K562 (cell line): ENCODE results near the gene CHCHD1. TPM values are rescaled to one million over a fixed set of nuclear protein-coding genes. Genes with fewer than 3 reads are reported as not detected.

Experiments
- ARHGAP35 ChIP-seq: fragments of 450-650 bp; IDR thresholded peaks from 2 replicates; pipeline ENCODE4 v1.6.1; 2018; ENCODE audit not compliant: partially characterized antibody
- CBFA2T2 ChIP-seq: fragments of 450-650 bp; conservative IDR thresholded peaks from 2 replicates; pipeline ENCODE4 v1.6.1; 2017; ENCODE audit warnings: mild to moderate bottlenecking
- CEBPB ChIP-seq: fragments of 450-650 bp; IDR thresholded peaks from 2 replicates; pipeline ENCODE4 v1.6.1; 2016; ENCODE audit warnings: missing genetic modification characterization, missing compliant biosample characterization
- E2F3 ChIP-seq: fragments of 250-450 bp; sonication (Bioruptor Pico); IDR thresholded peaks from 2 replicates; pipeline ENCODE4 v1.4.0; 2020; ENCODE audit warnings: mild to moderate bottlenecking
- KAT7 ChIP-seq: sonication (generic); formaldehyde crosslinking; IDR thresholded peaks from 2 replicates; pipeline ENCODE4 v1.8.0; 2022; ENCODE audit warnings: missing genetic modification reagents, mild to moderate bottlenecking, borderline replicate concordance
- SIRT6 ChIP-seq: IDR thresholded peaks from one replicate; pipeline ENCODE4 v1.6.1; 2012; ENCODE audit warnings: low read depth, mild to moderate bottlenecking, control low read depth, inconsistent platforms, low read length, moderate library complexity
- TSC22D4 ChIP-seq: fragments of 450-650 bp; IDR thresholded peaks from 2 replicates; pipeline ENCODE4 v1.6.1; 2016; ENCODE audit warnings: missing genetic modification characterization, missing biosample characterization, control low read depth
- YBX1 ChIP-seq: fragments of 450-650 bp; IDR thresholded peaks from 2 replicates; pipeline ENCODE4 v1.7.1; 2016; ENCODE audit warnings: mild to moderate bottlenecking
- ZNF41 ChIP-seq: fragments of 250-450 bp; sonication (Bioruptor Pico); conservative IDR thresholded peaks from 2 replicates; pipeline ENCODE4 v1.4.0; 2020; ENCODE audit warnings: mild to moderate bottlenecking
- ZNF57 ChIP-seq: fragments of 450-650 bp; formaldehyde crosslinking; IDR thresholded peaks from 2 replicates; pipeline ENCODE4 v1.4.0; 2020; ENCODE audit warnings: mild to moderate bottlenecking, moderate library complexity
- ZNF785 ChIP-seq: fragments of 250-450 bp; sonication (Bioruptor Pico); IDR thresholded peaks from 2 replicates; pipeline ENCODE4 v1.4.0; 2020; ENCODE audit warnings: mild to moderate bottlenecking
- polyA plus RNA-seq, 8 experiments: library from polyadenylated mRNA; depleted of rRNA in 4 of 8; stranded (reverse) in 5 of 8; unstranded in 3 of 8; fragments of >200 nt; fragmentation: Nextera tagmentation in 2 of 8; fragmentation: Illumina TruSeq in 1 of 8; extraction: Ambion mirVana in 2 of 8; extraction: Trizol in 1 of 8; gene quantifications; 2 replicates each; pipeline versions ENCODE4 v1.2.1 to v1.2.3, GENCODE V29; 2011 to 2014; ENCODE audit warnings: inconsistent platforms in 1 of 8, missing spikeins in 1 of 8
- total RNA-seq, 7 experiments: library from RNA; depleted of rRNA in 6 of 7; stranded (reverse); fragments of >200 nt in 6 of 7; fragmentation: Illumina TruSeq in 2 of 7; extraction: Trizol in 2 of 7; gene quantifications; 2 replicates each; pipeline versions ENCODE4 v1.2.1 to v1.2.3, GENCODE V29; 2011 to 2021; ENCODE audit warnings: low replicate concordance in 1 of 7
- TF ChIP-seq, protein P1 (sequence below): fragments of 450-650 bp; IDR thresholded peaks from 2 replicates; pipeline ENCODE4 v1.6.1; 2016; ENCODE audit warnings: mild to moderate bottlenecking, moderate library complexity
- TF ChIP-seq, protein P2 (sequence below), 3 experiments: fragments of 200-800 bp in 1 of 3; sonication (Bioruptor generic) in 1 of 3; sonication (generic) in 1 of 3; formaldehyde crosslinking in 1 of 3; IDR thresholded peaks; 2 replicates each; pipeline versions ENCODE4 v1.6.1 to v1.8.0; 2016 to 2022; ENCODE audit warnings: mild to moderate bottlenecking in 2 of 3, missing compliant biosample characterization in 2 of 3, missing genetic modification characterization in 2 of 3, missing genetic modification reagents in 1 of 3

The CHCHD1 gene
- total and polyA plus RNA-seq, 9 of the 15 experiments (the other 6 are each of a cell fraction or from before 2014, with no cell fraction given) = 52.9 to 126 (median 83.4) TPM

DNA sequence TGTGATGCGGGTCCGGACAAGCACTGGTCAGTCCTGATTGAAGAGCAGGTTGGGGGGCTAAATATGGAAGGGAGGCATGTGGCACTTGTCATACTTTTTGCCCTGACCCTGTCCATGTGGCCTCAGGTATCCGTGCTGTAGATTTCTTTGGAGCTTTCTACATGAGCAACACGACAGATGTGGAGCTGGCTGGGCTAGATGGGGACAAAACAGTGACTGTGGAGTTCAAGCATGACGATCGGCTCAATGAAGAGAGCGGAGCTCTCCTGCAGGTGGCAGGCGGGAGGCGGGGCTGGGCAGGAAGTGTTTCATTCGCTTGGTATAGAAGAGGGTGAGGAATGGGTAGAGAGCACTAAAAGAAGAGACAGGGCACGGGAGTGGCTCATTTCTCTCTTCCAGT is 13.0 kb upstream of the CHCHD1 start (continued):
- TF ChIP-seq, protein P1, sequence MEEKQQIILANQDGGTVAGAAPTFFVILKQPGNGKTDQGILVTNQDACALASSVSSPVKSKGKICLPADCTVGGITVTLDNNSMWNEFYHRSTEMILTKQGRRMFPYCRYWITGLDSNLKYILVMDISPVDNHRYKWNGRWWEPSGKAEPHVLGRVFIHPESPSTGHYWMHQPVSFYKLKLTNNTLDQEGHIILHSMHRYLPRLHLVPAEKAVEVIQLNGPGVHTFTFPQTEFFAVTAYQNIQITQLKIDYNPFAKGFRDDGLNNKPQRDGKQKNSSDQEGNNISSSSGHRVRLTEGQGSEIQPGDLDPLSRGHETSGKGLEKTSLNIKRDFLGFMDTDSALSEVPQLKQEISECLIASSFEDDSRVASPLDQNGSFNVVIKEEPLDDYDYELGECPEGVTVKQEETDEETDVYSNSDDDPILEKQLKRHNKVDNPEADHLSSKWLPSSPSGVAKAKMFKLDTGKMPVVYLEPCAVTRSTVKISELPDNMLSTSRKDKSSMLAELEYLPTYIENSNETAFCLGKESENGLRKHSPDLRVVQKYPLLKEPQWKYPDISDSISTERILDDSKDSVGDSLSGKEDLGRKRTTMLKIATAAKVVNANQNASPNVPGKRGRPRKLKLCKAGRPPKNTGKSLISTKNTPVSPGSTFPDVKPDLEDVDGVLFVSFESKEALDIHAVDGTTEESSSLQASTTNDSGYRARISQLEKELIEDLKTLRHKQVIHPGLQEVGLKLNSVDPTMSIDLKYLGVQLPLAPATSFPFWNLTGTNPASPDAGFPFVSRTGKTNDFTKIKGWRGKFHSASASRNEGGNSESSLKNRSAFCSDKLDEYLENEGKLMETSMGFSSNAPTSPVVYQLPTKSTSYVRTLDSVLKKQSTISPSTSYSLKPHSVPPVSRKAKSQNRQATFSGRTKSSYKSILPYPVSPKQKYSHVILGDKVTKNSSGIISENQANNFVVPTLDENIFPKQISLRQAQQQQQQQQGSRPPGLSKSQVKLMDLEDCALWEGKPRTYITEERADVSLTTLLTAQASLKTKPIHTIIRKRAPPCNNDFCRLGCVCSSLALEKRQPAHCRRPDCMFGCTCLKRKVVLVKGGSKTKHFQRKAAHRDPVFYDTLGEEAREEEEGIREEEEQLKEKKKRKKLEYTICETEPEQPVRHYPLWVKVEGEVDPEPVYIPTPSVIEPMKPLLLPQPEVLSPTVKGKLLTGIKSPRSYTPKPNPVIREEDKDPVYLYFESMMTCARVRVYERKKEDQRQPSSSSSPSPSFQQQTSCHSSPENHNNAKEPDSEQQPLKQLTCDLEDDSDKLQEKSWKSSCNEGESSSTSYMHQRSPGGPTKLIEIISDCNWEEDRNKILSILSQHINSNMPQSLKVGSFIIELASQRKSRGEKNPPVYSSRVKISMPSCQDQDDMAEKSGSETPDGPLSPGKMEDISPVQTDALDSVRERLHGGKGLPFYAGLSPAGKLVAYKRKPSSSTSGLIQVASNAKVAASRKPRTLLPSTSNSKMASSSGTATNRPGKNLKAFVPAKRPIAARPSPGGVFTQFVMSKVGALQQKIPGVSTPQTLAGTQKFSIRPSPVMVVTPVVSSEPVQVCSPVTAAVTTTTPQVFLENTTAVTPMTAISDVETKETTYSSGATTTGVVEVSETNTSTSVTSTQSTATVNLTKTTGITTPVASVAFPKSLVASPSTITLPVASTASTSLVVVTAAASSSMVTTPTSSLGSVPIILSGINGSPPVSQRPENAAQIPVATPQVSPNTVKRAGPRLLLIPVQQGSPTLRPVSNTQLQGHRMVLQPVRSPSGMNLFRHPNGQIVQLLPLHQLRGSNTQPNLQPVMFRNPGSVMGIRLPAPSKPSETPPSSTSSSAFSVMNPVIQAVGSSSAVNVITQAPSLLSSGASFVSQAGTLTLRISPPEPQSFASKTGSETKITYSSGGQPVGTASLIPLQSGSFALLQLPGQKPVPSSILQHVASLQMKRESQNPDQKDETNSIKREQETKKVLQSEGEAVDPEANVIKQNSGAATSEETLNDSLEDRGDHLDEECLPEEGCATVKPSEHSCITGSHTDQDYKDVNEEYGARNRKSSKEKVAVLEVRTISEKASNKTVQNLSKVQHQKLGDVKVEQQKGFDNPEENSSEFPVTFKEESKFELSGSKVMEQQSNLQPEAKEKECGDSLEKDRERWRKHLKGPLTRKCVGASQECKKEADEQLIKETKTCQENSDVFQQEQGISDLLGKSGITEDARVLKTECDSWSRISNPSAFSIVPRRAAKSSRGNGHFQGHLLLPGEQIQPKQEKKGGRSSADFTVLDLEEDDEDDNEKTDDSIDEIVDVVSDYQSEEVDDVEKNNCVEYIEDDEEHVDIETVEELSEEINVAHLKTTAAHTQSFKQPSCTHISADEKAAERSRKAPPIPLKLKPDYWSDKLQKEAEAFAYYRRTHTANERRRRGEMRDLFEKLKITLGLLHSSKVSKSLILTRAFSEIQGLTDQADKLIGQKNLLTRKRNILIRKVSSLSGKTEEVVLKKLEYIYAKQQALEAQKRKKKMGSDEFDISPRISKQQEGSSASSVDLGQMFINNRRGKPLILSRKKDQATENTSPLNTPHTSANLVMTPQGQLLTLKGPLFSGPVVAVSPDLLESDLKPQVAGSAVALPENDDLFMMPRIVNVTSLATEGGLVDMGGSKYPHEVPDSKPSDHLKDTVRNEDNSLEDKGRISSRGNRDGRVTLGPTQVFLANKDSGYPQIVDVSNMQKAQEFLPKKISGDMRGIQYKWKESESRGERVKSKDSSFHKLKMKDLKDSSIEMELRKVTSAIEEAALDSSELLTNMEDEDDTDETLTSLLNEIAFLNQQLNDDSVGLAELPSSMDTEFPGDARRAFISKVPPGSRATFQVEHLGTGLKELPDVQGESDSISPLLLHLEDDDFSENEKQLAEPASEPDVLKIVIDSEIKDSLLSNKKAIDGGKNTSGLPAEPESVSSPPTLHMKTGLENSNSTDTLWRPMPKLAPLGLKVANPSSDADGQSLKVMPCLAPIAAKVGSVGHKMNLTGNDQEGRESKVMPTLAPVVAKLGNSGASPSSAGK = no peak
- no peak for TF ChIP-seq ZNF57 (CRISPR knock-in tag)
- TF ChIP-seq ZNF41 (CRISPR knock-in tag) = no peak
- TF ChIP-seq, protein P2, sequence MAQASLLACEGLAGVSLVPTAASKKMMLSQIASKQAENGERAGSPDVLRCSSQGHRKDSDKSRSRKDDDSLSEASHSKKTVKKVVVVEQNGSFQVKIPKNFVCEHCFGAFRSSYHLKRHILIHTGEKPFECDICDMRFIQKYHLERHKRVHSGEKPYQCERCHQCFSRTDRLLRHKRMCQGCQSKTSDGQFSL (CRISPR knock-in tag; IDR thresholded peaks at IDR 0.05) = no peak
- TF ChIP-seq, protein P2 (tag; IDR thresholded peaks at IDR 0.05) = no peak
- no peak for TF ChIP-seq TSC22D4 (tag)
- TF ChIP-seq CEBPB (tag) = no peak
- TF ChIP-seq YBX1 = no peak
- TF ChIP-seq KAT7 = no peak
- TF ChIP-seq CBFA2T2 = no peak
- TF ChIP-seq ZNF785 (CRISPR knock-in tag) = no peak
- no peak for TF ChIP-seq E2F3
- no peak for TF ChIP-seq SIRT6
- no peak for TF ChIP-seq ARHGAP35
